Upper lobe of right lung (tissue), 1 donor: Measurements from ENCODE around the gene TLK2. TPM values are rescaled to one million over a fixed set of nuclear protein-coding genes. Genes with fewer than 3 reads are reported as not detected.
A peak's percentile ranks its signal among the peaks of the same experiment; 100 is the strongest.

Experiments used
- ATAC-seq: fragments of 200-7000 bp; cut with Tn5 transposase; one replicate; pipeline ENCODE4 v1.9.1; 2020; ENCODE audit warnings: mild to moderate bottlenecking, moderate library complexity
- DNase-seq: peaks from one replicate; pipeline ENCODE4 v3.0.0-alpha.2; 2020
- H3K27ac ChIP-seq: fragments of 200-600 bp; one replicate; pipeline ENCODE4 v1.8.0; 2022
- H3K27me3 ChIP-seq: fragments of 200-600 bp; one replicate; pipeline ENCODE4 v1.8.0; 2022; ENCODE audit warnings: mild to moderate bottlenecking
- H3K36me3 ChIP-seq: fragments of 200-600 bp; one replicate; pipeline ENCODE4 v1.8.0; 2022
- H3K4me1 ChIP-seq: fragments of 200-600 bp; one replicate; pipeline ENCODE4 v1.8.0; 2022
- H3K4me3 ChIP-seq: fragments of 200-600 bp; one replicate; pipeline ENCODE4 v1.8.0; 2022; ENCODE audit warnings: mild to moderate bottlenecking
- H3K9me3 ChIP-seq: fragments of 200-600 bp; one replicate; pipeline ENCODE4 v1.8.0; 2022
- CTCF ChIP-seq: fragments of 200-600 bp; IDR thresholded peaks from one replicate; pipeline ENCODE4 v1.8.0; 2022; ENCODE audit warnings: antibody characterized with exemption
- intact Hi-C: fragments of 100-400 bp; cut with DNase I; formaldehyde crosslinking; loops from one replicate; pipeline ENCODE4 v1.11.0; 2022
- total RNA-seq: library from RNA; stranded (reverse); fragmentation: NEBNext Ultra II Directional; extraction: Animal tissue kit (Norgen Biotek cat#: 25700); gene quantifications from one replicate; pipeline ENCODE4 v1.2.1, GENCODE V29; 2021
- donor health status: DM: no; HTN: yes; CAD: no; lungs with severe emphysema.

TLK2 gene
- total RNA-seq, 1 donor from 2014 or later = 38.4 TPM

- Histone ChIP-seq H3K27me3 (no peaks in the 10 kb centered on the region), H3K9me3 (no peaks in the 10 kb centered on the region), H3K27ac (no peak overlapping the region), H3K4me3 (no peak overlapping the region), H3K36me3 (peaks cover 41% of the 10 kb centered on the region), H3K4me1 (no peaks in the 10 kb centered on the region)
- TF ChIP-seq CTCF = no peak
- DNase-seq (no peak), ATAC-seq (no peak)
- intact Hi-C loops = no loop called here
Measured at GRCh38 chr17:62616993-62617893, 138.6 kb downstream of the TLK2 start.

DNA sequence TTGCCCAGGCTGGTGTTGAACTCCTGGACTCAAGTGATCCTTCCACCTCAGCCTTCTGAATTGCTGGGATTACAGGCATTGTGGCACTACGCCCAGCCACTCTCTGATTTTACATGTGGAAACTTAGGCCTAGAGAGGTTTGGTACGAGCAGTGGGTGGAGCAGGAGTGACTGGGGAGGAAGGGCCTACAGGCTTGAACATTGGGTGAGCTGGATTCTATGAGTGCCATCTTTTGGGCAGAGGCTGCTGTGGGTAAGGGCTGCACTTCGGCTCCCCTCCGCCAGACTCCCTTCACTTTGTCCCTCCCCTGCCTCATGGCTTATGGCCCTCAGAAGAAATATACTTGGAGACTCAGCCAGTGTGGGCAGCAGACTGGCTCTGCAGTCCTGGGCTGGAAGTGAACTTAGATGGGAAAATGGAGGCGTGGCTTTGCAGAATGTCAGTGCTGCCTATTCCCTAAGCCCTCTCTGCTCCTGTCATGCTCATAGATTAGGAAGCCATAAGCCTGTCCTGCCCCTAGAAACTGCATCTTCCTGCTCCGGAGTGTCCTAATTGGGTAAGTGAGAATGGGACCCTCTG is 139.4 kb downstream of the TLK2 start:
- H3K36me3 ChIP-seq = peaks cover 34% of the 10 kb centered on the region
- no peak for TF ChIP-seq CTCF
- DNase-seq (no peak), ATAC-seq (peak; percentile 50)
- H3K27me3 ChIP-seq = no peaks in the 10 kb centered on the region
- H3K27ac ChIP-seq = no peak overlapping the region
- H3K4me3 ChIP-seq = no peak overlapping the region
- intact Hi-C loops = no loop called here
- H3K9me3 ChIP-seq = no peaks in the 10 kb centered on the region
- no peaks in the 10 kb centered on the region for H3K4me1 ChIP-seq

GRCh38 chr17:62618647-62619416 is 140.2 kb downstream of the TLK2 start:
- Histone ChIP-seq H3K27ac (no peak overlapping the region), H3K9me3 (no peaks in the 10 kb centered on the region), H3K27me3 (no peaks in the 10 kb centered on the region), H3K4me3 (no peak overlapping the region), H3K4me1 (no peaks in the 10 kb centered on the region), H3K36me3 (peaks cover 25% of the 10 kb centered on the region)
- DNase-seq (no peak), ATAC-seq (no peak)
- no peak for TF ChIP-seq CTCF
- intact Hi-C loops = no loop called here

- Histone ChIP-seq H3K4me1 (no peaks in the 10 kb centered on the region), H3K27me3 (no peaks in the 10 kb centered on the region), H3K36me3 (peaks cover 19% of the 10 kb centered on the region), H3K9me3 (no peaks in the 10 kb centered on the region), H3K27ac (no peak overlapping the region), H3K4me3 (no peak overlapping the region)
- no peak for TF ChIP-seq CTCF
- ATAC-seq (peak; percentile 4), DNase-seq (no peak)
- intact Hi-C loops = no loop called here
Measured at GRCh38 chr17:62619417-62620155, 141.0 kb downstream of the TLK2 start.

- ATAC-seq = no peak
- Histone ChIP-seq H3K27me3 (no peaks in the 10 kb centered on the region), H3K9me3 (no peaks in the 10 kb centered on the region), H3K36me3 (peaks cover 2% of the 10 kb centered on the region), H3K4me3 (no peak overlapping the region), H3K4me1 (no peaks in the 10 kb centered on the region), H3K27ac (no peak overlapping the region)
- intact Hi-C loops = no loop called here
- TF ChIP-seq CTCF = no peak
- no peak for DNase-seq
Measured at GRCh38 chr17:62621223-62621622, 142.6 kb downstream of the TLK2 start.
